SK-MEL-5 (cell line): Measurements from ENCODE around the gene RACK1. TPM values are rescaled to one million over a fixed set of nuclear protein-coding genes. Genes with fewer than 3 reads are reported as not detected.

Source experiments
- DNase-seq: peaks from one replicate; pipeline ENCODE4 v3.0.0-alpha.2; 2016; ENCODE audit warnings: low read depth, low spot score
- in situ Hi-C: cut with HindIII; loops from 2 replicates; pipeline ENCODE4 v1.10.0; 2016; ENCODE audit warnings: low sequenced_read_pairs, high pct_unique_total_duplicates, low pct_unique_long_range_greater_than_20kb
- small RNA-seq, 2 experiments: library from RNA; depleted of rRNA; stranded (forward); fragments of <200 nt; gene quantifications; one replicate each; pipeline ENCODE3, GENCODE V24; 2014
- total RNA-seq: library from RNA; depleted of rRNA; stranded (reverse); fragments of >200 nt; shearing (Covaris generic); gene quantifications from 2 replicates; pipeline ENCODE4 v1.2.3, GENCODE V29; 2014; rRNA removed

RACK1 gene
- total RNA-seq, 1 experiment from 2014 or later: 4,118 TPM

- in situ Hi-C loops: no loop called here
- no peak for DNase-seq
These were observed 51.2 kb downstream of the RACK1 start for GRCh38 chr5:181192337-181193046.

DNA sequence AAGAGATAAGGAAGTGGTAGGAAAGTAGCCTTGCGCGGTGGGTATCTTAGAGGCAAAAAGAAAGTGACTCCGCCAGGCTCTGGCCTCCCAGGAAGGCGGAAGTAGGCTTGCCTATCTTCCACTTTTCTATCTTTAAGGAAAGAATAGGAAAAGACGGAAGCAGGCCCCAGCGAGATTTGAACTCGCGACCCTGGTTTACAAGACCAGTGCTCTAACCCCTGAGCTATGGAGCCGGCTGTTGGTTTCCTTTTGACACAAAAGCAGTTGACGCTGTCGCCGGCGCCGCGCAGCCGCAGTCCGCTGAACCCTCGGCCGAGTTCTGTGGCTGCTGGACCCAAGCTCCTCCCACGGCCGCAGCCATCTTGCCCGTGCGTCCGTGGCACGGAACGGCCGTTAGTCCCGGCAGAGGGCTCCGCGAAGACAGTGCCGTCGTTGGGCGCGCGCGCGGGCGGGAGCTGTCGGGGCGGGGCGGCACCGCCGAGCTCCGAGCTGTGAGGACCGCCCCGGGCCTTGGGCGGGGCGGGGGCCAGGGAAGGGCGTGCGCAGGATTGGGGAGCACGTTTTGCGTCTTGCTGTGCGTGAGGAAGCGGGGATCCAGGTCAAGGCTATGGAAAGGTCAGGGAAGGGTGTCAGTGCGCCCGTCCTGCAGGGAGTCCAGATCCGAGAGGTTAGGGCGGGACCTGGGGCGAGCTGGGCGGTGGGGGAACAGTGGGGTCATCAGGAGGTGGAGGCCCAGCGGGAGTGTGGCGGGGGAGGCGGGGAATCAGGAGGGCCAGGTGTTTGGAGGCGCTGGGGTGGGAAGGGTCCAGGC, 52.0 kb downstream of the RACK1 start:
- in situ Hi-C loops: no loop called here
- DNase-seq: peak; percentile 91

GRCh38 chr5:181190711-181191525, 52.8 kb downstream of the RACK1 start:
- peak; percentile 23 for DNase-seq
- in situ Hi-C loops: no loop called here

- in situ Hi-C loops: no loop called here
- DNase-seq: no peak
These were observed 53.6 kb downstream of the RACK1 start for GRCh38 chr5:181189962-181190710.

DNA sequence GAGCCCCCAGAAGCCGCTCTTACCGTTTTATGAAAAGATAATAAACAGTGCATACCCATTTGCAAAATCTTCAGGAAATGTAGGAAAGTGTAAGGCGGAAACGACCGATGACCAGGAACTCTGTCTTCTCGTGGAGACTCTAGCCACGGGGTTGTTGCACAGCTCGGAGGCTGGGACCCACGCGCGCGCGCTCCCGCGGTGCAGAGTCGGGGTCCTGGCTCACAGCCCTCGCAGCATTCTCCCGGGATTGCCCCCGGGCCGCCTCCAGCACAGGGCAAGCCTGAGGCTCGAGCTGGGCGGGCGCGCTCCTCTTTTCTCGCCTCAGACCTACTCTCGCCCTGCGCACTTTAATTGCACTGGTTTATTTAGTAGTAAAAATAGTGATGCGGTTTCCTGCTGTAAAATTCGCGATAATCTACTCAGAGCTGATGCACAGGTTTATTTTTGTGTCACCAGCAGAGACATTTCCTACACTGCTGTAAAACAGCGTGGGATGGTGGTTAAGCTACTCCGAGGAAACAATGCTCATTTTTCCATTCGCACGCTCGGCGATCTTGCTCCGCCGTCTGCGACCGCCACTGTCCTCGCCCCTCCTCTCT, 54.2 kb downstream of the RACK1 start:
- DNase-seq: no peak
- in situ Hi-C loops: no loop called here

DNA sequence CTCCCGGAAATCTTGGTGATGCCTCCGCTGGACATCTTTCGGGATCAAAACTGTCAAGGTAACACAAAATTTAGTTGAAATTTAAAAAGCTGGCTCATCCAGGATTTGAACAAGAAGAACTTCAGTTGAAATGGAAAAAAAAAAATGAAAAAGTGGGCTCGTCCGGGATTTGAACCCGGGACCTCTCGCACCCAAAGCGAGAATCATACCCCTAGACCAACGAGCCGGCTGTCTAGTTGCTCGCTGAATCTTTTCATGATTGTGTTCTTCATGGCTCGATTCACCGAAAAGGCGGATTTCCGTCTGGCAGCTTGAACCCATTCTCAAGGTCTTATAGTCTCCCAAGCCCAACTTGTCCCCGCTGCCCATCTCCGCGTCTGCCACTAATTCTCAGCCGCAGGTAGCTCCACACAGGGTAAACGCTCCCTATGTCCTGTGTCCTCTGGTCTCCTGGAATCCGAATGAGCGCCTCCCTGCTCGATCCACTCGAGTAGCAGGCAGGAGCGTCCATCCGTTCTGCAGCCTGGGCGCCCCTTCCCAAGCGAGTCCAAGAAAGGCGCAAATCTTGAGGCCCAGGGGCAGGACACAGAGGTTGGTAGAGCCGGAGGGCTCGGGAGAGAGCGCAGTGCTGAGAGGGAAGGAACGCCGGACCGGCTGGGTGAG, 54.9 kb downstream of the RACK1 start:
- in situ Hi-C loops: no loop called here
- DNase-seq: peak; percentile 84

DNA sequence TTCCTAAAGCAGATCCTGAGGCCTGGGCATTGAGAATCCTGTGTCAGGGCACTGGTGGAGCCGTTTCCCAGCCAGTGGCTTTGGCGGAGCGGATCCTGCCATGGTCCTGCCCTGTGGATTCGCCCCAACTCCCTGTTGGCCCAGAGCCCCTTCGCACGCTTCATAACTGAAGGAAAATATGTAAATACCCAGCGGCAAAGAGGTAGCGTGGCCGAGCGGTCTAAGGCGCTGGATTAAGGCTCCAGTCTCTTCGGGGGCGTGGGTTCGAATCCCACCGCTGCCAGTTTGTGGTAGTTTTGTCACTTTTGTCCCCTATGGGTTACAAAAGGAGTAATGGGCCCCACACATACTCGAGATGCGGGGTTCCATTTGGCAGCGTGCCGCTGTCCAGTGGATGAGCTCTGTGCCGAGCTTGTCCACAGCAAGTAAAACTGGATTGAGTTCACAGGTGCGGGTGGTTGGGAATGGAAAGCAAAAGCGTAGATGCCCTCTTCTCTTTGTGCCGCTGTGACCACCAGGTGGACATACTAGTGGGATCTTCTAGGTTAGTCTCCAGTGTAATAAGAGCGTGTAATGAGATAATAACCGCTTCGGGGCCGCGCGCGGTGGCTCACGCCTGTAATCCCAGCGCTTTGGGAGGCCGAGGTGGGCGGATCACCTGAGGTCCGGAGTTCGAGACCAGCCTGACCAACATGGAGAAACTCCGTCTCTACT, 56.0 kb downstream of the RACK1 start:
- in situ Hi-C loops: no loop called here
- DNase-seq: peak; percentile 90

- DNase-seq: peak; percentile 50
- in situ Hi-C loops: no loop called here
These were observed 56.7 kb downstream of the RACK1 start for GRCh38 chr5:181186986-181187499.

Small RNA genes lying within 50 kb of the gene (small RNA-seq; reads per million reads assigned to genes)
- 0 reads per million in 2 experiments for gene MIR4638
- 0 reads per million in 2 experiments for gene SNORD95
- 0 reads per million in 2 experiments for gene SNORD96A

Other genes with a start within 250 kb of the RACK1 start
- 0.16 and 0.48 TPM in 2 replicates for gene BTNL9, start 203.6 kb downstream of the RACK1 start, total RNA-seq
- gene OR2V1, start 112.7 kb downstream of the RACK1 start, total RNA-seq: not detected in 2 replicates
- not detected in 2 replicates for gene OR2V2, start 96.3 kb downstream of the RACK1 start, total RNA-seq
- gene TRIM7, start 38.7 kb downstream of the RACK1 start, total RNA-seq: 4.1 and 6.8 TPM in 2 replicates
- gene TRIM41, start 20.6 kb downstream of the RACK1 start, total RNA-seq: 14.4 and 17.9 TPM in 2 replicates
- 2.2 and 3.3 TPM in 2 replicates for gene TRIM52, start 17.2 kb upstream of the RACK1 start, total RNA-seq
- gene OR4F3, start 123.4 kb upstream of the RACK1 start, total RNA-seq: not detected in 2 replicates